CD4-positive, alpha-beta T cell treated with Interleukin-21 for 1 hour (primary cell): ENCODE measurements around the gene TENM4.

Experiments
- DNase-seq: peaks from one replicate; pipeline ENCODE4 v3.0.0-alpha.2; 2020

TENM4 gene

GRCh38 chr11:78949976-78950690, 490.7 kb downstream of the TENM4 start:
- DNase-seq = no peak

- DNase-seq = no peak
Measured at GRCh38 chr11:78946945-78947902, 493.6 kb downstream of the TENM4 start.

GRCh38 chr11:78943841-78944240, 497.0 kb downstream of the TENM4 start:
- DNase-seq = no peak

GRCh38 chr11:78943154-78943553, 497.7 kb downstream of the TENM4 start:
- DNase-seq = no peak

GRCh38 chr11:78941226-78941851, 499.5 kb downstream of the TENM4 start:
- DNase-seq = no peak

GRCh38 chr11:78940500-78941225, 500.2 kb downstream of the TENM4 start:
- DNase-seq = no peak

- DNase-seq = no peak
Measured at GRCh38 chr11:78938971-78939370, 501.9 kb downstream of the TENM4 start.

- no peak for DNase-seq
Measured at GRCh38 chr11:78938036-78938435, 502.8 kb downstream of the TENM4 start.

- DNase-seq = no peak
Measured at GRCh38 chr11:78935398-78936068, 505.3 kb downstream of the TENM4 start.

GRCh38 chr11:78933350-78933749, 507.5 kb downstream of the TENM4 start:
- DNase-seq = no peak

- no peak for DNase-seq
Measured at GRCh38 chr11:78932757-78933156, 508.1 kb downstream of the TENM4 start.

- DNase-seq = no peak
Measured at GRCh38 chr11:78931891-78932290, 508.9 kb downstream of the TENM4 start.

- no peak for DNase-seq
Measured at GRCh38 chr11:78930810-78931523, 509.9 kb downstream of the TENM4 start.

- DNase-seq = no peak
Measured at GRCh38 chr11:78929906-78930220, 511.0 kb downstream of the TENM4 start.

GRCh38 chr11:78929207-78929905, 511.5 kb downstream of the TENM4 start:
- DNase-seq = no peak

- DNase-seq = no peak
Measured at GRCh38 chr11:78927511-78927910, 513.3 kb downstream of the TENM4 start.

- DNase-seq = no peak
Measured at GRCh38 chr11:78926633-78927338, 514.0 kb downstream of the TENM4 start.

- DNase-seq = no peak
Measured at GRCh38 chr11:78925387-78925786, 515.4 kb downstream of the TENM4 start.

GRCh38 chr11:78922859-78923625, 517.8 kb downstream of the TENM4 start:
- no peak for DNase-seq

- no peak for DNase-seq
Measured at GRCh38 chr11:78921509-78921908, 519.3 kb downstream of the TENM4 start.
